HepG2 (cell line): ENCODE data around the gene CDC37L1. TPM values are rescaled to one million over a fixed set of nuclear protein-coding genes. Genes with fewer than 3 reads are reported as not detected.

Experiments
- ELF1 ChIP-seq: sonication (generic); formaldehyde crosslinking; IDR thresholded peaks from 2 replicates; pipeline ENCODE4 v1.4.0; 2020; ENCODE audit warnings: missing genetic modification reagents
- ELF3 ChIP-seq: IDR thresholded peaks from 2 replicates; pipeline ENCODE4 v1.6.1; 2016; ENCODE audit warnings: missing genetic modification reagents, missing compliant biosample characterization
- GATA4 ChIP-seq: sonication (generic); IDR thresholded peaks from 2 replicates; pipeline ENCODE4 v1.6.1; 2016; ENCODE audit warnings: antibody characterized with exemption, low read depth, borderline replicate concordance
- MED1 ChIP-seq: sonication (generic); formaldehyde crosslinking; IDR thresholded peaks from 2 replicates; pipeline ENCODE4 v1.4.0; 2020; ENCODE audit warnings: missing genetic modification reagents
- SRF ChIP-seq: IDR thresholded peaks from 2 replicates; pipeline ENCODE4 v1.6.1; 2011; ENCODE audit warnings: mild to moderate bottlenecking, low read depth, low read length, moderate library complexity
- TCF12 ChIP-seq, 2 experiments: fragments of 450-650 bp in 1 of 2; sonication (generic) in 1 of 2; formaldehyde crosslinking in 1 of 2; IDR thresholded peaks; 2 replicates each; pipeline versions ENCODE4 v1.6.1 to v1.8.0; 2017 to 2022; ENCODE audit warnings: antibody characterized with exemption in 1 of 2, mild to moderate bottlenecking in 1 of 2, missing genetic modification reagents in 1 of 2, moderate library complexity in 1 of 2
- ZFP36L2 ChIP-seq: sonication (generic); formaldehyde crosslinking; IDR thresholded peaks from 2 replicates; pipeline ENCODE4 v1.4.0; 2020; ENCODE audit warnings: missing genetic modification reagents
- ZIK1 ChIP-seq: sonication (generic); formaldehyde crosslinking; IDR thresholded peaks from 2 replicates; pipeline ENCODE4 v1.5.0; 2020; ENCODE audit warnings: mild to moderate bottlenecking, low read depth, missing genetic modification reagents, borderline replicate concordance
- ZNF333 ChIP-seq: sonication (generic); formaldehyde crosslinking; IDR thresholded peaks from 2 replicates; pipeline ENCODE4 v1.4.0; 2020; ENCODE audit warnings: mild to moderate bottlenecking, missing genetic modification reagents, borderline replicate concordance
- ZNF510 ChIP-seq: sonication (generic); formaldehyde crosslinking; IDR thresholded peaks from 2 replicates; pipeline ENCODE4 v1.4.0; 2020; ENCODE audit warnings: low read depth, mild to moderate bottlenecking, missing genetic modification reagents
- ZNF556 ChIP-seq: sonication (generic); formaldehyde crosslinking; IDR thresholded peaks from 2 replicates; pipeline ENCODE4 v1.4.0; 2020; ENCODE audit warnings: mild to moderate bottlenecking, missing genetic modification reagents, borderline replicate concordance
- ZSCAN21 ChIP-seq: sonication (generic); formaldehyde crosslinking; IDR thresholded peaks from 2 replicates; pipeline ENCODE4 v1.8.0; 2022; ENCODE audit warnings: mild to moderate bottlenecking, missing genetic modification reagents, moderate library complexity, borderline replicate concordance
- polyA plus RNA-seq, 8 experiments: library from polyadenylated mRNA; depleted of rRNA in 3 of 8; stranded (reverse) in 7 of 8; unstranded in 1 of 8; fragments of >200 nt; fragmentation: Illumina TruSeq in 4 of 8; extraction: Trizol in 4 of 8; gene quantifications; 2 replicates each; pipeline versions ENCODE4 v1.2.1 to v1.2.3, GENCODE V29; 2011 to 2016; ENCODE audit warnings: low read depth in 4 of 8, missing spikeins in 1 of 8, mixed read lengths in 1 of 8; ENCODE audit not compliant: insufficient read depth in 1 of 8
- total RNA-seq, 5 experiments: library from RNA; depleted of rRNA; stranded (reverse); fragments of >200 nt; fragmentation: Illumina TruSeq; extraction: Trizol; gene quantifications; 2 replicates each; pipeline ENCODE4 v1.2.3, GENCODE V29; 2016; ENCODE audit warnings: low read depth in 1 of 5
- TF ChIP-seq, protein P1 (sequence below): IDR thresholded peaks from 2 replicates; pipeline ENCODE4 v1.6.1; 2016; ENCODE audit warnings: low read depth, missing genetic modification reagents, missing compliant biosample characterization
- TF ChIP-seq, protein P2 (sequence below): sonication (generic); formaldehyde crosslinking; IDR thresholded peaks from 2 replicates; pipeline ENCODE4 v1.8.0; 2022; ENCODE audit warnings: missing genetic modification reagents, mild to moderate bottlenecking, borderline replicate concordance
- TF ChIP-seq, protein P3 (sequence below): sonication (generic); formaldehyde crosslinking; IDR thresholded peaks from 2 replicates; pipeline ENCODE4 v1.9.0; 2022; ENCODE audit warnings: low read depth, missing genetic modification reagents
- TF ChIP-seq, protein P4 (sequence below): sonication (generic); formaldehyde crosslinking; IDR thresholded peaks from 2 replicates; pipeline ENCODE4 v1.4.0; 2020; ENCODE audit warnings: missing genetic modification reagents

Gene CDC37L1
- total and polyA plus RNA-seq, 2 of the 13 experiments (the other 11 are each of a cell fraction or from before 2014, with no cell fraction given) = 5.5 to 17.0 TPM

DNA sequence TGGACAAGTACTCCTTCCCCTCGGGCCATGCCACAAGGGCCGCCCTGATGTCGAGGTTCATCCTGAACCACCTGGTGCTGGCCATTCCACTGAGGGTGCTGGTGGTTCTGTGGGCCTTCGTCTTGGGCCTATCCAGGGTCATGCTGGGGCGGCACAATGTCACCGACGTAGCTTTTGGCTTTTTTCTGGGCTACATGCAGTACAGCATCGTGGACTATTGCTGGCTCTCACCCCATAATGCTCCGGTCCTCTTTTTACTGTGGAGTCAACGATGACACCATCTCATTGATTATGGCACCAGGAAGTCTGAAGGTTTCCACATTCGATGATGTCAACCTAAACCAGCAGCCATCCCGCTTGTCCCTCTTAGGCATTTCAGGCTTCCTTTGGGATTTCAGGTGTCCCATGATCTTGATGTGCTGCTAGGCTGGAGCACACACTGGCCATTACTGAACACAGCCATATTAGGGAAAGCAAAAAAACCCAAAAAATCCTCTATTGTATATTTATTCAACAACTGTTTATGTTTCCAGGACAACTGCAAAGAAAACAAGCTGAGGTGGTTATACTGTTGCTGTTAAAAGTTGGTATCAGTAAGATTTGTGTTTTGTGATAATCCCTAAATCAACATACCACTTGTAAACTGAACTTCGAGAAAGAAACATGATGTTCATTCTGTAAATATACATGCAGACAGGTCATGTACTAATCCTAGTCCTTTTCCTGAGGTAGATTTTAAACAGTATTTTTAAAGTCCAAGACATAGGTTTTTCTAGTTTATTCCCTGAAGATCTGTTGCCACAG, 16.2 kb upstream of the CDC37L1 start (continued):
- TF ChIP-seq, protein P1, sequence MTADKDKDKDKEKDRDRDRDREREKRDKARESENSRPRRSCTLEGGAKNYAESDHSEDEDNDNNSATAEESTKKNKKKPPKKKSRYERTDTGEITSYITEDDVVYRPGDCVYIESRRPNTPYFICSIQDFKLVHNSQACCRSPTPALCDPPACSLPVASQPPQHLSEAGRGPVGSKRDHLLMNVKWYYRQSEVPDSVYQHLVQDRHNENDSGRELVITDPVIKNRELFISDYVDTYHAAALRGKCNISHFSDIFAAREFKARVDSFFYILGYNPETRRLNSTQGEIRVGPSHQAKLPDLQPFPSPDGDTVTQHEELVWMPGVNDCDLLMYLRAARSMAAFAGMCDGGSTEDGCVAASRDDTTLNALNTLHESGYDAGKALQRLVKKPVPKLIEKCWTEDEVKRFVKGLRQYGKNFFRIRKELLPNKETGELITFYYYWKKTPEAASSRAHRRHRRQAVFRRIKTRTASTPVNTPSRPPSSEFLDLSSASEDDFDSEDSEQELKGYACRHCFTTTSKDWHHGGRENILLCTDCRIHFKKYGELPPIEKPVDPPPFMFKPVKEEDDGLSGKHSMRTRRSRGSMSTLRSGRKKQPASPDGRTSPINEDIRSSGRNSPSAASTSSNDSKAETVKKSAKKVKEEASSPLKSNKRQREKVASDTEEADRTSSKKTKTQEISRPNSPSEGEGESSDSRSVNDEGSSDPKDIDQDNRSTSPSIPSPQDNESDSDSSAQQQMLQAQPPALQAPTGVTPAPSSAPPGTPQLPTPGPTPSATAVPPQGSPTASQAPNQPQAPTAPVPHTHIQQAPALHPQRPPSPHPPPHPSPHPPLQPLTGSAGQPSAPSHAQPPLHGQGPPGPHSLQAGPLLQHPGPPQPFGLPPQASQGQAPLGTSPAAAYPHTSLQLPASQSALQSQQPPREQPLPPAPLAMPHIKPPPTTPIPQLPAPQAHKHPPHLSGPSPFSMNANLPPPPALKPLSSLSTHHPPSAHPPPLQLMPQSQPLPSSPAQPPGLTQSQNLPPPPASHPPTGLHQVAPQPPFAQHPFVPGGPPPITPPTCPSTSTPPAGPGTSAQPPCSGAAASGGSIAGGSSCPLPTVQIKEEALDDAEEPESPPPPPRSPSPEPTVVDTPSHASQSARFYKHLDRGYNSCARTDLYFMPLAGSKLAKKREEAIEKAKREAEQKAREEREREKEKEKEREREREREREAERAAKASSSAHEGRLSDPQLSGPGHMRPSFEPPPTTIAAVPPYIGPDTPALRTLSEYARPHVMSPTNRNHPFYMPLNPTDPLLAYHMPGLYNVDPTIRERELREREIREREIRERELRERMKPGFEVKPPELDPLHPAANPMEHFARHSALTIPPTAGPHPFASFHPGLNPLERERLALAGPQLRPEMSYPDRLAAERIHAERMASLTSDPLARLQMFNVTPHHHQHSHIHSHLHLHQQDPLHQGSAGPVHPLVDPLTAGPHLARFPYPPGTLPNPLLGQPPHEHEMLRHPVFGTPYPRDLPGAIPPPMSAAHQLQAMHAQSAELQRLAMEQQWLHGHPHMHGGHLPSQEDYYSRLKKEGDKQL = no peak
- TF ChIP-seq ZNF510 (CRISPR knock-in tag) = 0 out of 2 replicates have a peak, but pooled peaks have one; percentile 3
- TF ChIP-seq TCF12 (IDR thresholded peaks at IDR 0.05) = no peak
- TF ChIP-seq TCF12 (CRISPR knock-in tag; IDR thresholded peaks at IDR 0.05) = no peak
- TF ChIP-seq ELF3 (CRISPR knock-in tag) = peak; percentile 52; the same call in 1 of the 2 replicates
- TF ChIP-seq ELF1 = peak; percentile 53; the same call in 1 of the 2 replicates
- TF ChIP-seq ZNF333 (CRISPR knock-in tag) = no peak
- TF ChIP-seq, protein P2, sequence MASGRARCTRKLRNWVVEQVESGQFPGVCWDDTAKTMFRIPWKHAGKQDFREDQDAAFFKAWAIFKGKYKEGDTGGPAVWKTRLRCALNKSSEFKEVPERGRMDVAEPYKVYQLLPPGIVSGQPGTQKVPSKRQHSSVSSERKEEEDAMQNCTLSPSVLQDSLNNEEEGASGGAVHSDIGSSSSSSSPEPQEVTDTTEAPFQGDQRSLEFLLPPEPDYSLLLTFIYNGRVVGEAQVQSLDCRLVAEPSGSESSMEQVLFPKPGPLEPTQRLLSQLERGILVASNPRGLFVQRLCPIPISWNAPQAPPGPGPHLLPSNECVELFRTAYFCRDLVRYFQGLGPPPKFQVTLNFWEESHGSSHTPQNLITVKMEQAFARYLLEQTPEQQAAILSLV (CRISPR knock-in tag) = no peak
- peak; percentile 19; the same call in 1 of the 2 replicates for TF ChIP-seq MED1 (CRISPR knock-in tag)
- no peak for TF ChIP-seq GATA4
- TF ChIP-seq, protein P3, sequence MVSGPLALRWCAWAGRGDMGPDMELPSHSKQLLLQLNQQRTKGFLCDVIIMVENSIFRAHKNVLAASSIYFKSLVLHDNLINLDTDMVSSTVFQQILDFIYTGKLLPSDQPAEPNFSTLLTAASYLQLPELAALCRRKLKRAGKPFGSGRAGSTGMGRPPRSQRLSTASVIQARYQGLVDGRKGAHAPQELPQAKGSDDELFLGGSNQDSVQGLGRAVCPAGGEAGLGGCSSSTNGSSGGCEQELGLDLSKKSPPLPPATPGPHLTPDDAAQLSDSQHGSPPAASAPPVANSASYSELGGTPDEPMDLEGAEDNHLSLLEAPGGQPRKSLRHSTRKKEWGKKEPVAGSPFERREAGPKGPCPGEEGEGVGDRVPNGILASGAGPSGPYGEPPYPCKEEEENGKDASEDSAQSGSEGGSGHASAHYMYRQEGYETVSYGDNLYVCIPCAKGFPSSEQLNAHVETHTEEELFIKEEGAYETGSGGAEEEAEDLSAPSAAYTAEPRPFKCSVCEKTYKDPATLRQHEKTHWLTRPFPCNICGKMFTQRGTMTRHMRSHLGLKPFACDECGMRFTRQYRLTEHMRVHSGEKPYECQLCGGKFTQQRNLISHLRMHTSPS (CRISPR knock-in tag) = no peak; the same call in 1 of the 2 replicates
- TF ChIP-seq ZFP36L2 = no peak
- TF ChIP-seq SRF = peak; percentile 17; the same call in 1 of the 2 replicates
- TF ChIP-seq, protein P4, sequence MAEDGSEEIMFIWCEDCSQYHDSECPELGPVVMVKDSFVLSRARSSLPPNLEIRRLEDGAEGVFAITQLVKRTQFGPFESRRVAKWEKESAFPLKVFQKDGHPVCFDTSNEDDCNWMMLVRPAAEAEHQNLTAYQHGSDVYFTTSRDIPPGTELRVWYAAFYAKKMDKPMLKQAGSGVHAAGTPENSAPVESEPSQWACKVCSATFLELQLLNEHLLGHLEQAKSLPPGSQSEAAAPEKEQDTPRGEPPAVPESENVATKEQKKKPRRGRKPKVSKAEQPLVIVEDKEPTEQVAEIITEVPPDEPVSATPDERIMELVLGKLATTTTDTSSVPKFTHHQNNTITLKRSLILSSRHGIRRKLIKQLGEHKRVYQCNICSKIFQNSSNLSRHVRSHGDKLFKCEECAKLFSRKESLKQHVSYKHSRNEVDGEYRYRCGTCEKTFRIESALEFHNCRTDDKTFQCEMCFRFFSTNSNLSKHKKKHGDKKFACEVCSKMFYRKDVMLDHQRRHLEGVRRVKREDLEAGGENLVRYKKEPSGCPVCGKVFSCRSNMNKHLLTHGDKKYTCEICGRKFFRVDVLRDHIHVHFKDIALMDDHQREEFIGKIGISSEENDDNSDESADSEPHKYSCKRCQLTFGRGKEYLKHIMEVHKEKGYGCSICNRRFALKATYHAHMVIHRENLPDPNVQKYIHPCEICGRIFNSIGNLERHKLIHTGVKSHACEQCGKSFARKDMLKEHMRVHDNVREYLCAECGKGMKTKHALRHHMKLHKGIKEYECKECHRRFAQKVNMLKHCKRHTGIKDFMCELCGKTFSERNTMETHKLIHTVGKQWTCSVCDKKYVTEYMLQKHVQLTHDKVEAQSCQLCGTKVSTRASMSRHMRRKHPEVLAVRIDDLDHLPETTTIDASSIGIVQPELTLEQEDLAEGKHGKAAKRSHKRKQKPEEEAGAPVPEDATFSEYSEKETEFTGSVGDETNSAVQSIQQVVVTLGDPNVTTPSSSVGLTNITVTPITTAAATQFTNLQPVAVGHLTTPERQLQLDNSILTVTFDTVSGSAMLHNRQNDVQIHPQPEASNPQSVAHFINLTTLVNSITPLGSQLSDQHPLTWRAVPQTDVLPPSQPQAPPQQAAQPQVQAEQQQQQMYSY (CRISPR knock-in tag) = no peak
- no peak for TF ChIP-seq ZNF556 (CRISPR knock-in tag)
- peak; percentile 2; the same call in 1 of the 2 replicates for TF ChIP-seq ZIK1 (CRISPR knock-in tag)
- no peak for TF ChIP-seq ZSCAN21 (CRISPR knock-in tag)
